Measurements from ENCODE around the gene LYZ. TPM values are rescaled to one million over a fixed set of nuclear protein-coding genes. Genes with fewer than 3 reads are reported as not detected.

LYZ gene
- total RNA-seq, 2 experiments from 2014 or later = 71.4 to 72.9 TPM

DNA sequence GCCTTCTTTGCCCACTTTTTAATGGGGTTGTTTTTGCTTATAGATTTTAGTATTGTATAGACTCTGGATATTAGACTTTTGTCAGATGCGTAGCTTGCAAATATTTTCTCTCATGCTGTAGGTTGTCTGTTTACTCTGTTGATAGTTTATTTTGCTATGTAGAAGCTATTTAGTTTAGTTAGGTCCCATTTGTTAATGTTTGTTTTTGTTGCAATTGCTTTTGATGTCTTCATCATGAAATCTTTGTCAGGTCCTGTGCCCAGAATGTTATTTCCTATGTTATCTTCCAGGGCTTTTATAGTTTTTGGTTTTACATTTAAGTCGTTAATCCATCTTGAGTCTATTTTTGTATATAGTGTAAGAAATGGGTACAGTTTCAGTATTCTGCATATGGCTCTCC lies 30.0 kb upstream of the LYZ start:
- Histone ChIP-seq H3K4me1 (ENCODE audit: insufficient read depth, low read length) (no peaks in the 10 kb centered on the region), H3K36me3 (ENCODE audit: insufficient read depth, low read length) (no peaks in the 10 kb centered on the region), H3K9me3 (ENCODE audit: control insufficient read depth in 1 of 2, insufficient read depth in 1 of 2, low read length in 2 of 2) (no peaks in the 10 kb centered on the region), H3K27ac (ENCODE audit: low read depth in 1 of 2, low read length in 2 of 2) (no peak overlapping the region), H3K27me3 (ENCODE audit: control insufficient read depth in 1 of 2, insufficient read depth in 2 of 2, low read length in 2 of 2) (no peaks in the 10 kb centered on the region), H3K4me3 (ENCODE audit: low read length) (no peak overlapping the region)
- DNase-seq = no peak
- Mint-ChIP-seq H3K4me1 (ENCODE audit: low read depth) (no peaks in the 10 kb centered on the region), H3K4me3 (no peak overlapping the region), H3K9me3 (peaks cover 8% of the 10 kb centered on the region), H3K36me3 (ENCODE audit: low read depth) (no peaks in the 10 kb centered on the region), H3K27ac (no peak overlapping the region), H3K27me3 (peaks cover 4% of the 10 kb centered on the region)
- ATAC-seq (ENCODE audit: poor library complexity) = no peak
- intact Hi-C loops (cut with DNase I, micrococcal nuclease) = no loop called here
- ChIA-PET POLR2A (no interaction called here), CTCF (no interaction called here)
- TF ChIP-seq, protein P1, sequence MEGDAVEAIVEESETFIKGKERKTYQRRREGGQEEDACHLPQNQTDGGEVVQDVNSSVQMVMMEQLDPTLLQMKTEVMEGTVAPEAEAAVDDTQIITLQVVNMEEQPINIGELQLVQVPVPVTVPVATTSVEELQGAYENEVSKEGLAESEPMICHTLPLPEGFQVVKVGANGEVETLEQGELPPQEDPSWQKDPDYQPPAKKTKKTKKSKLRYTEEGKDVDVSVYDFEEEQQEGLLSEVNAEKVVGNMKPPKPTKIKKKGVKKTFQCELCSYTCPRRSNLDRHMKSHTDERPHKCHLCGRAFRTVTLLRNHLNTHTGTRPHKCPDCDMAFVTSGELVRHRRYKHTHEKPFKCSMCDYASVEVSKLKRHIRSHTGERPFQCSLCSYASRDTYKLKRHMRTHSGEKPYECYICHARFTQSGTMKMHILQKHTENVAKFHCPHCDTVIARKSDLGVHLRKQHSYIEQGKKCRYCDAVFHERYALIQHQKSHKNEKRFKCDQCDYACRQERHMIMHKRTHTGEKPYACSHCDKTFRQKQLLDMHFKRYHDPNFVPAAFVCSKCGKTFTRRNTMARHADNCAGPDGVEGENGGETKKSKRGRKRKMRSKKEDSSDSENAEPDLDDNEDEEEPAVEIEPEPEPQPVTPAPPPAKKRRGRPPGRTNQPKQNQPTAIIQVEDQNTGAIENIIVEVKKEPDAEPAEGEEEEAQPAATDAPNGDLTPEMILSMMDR (IDR thresholded peaks at IDR 0.05) = no peak

DNA sequence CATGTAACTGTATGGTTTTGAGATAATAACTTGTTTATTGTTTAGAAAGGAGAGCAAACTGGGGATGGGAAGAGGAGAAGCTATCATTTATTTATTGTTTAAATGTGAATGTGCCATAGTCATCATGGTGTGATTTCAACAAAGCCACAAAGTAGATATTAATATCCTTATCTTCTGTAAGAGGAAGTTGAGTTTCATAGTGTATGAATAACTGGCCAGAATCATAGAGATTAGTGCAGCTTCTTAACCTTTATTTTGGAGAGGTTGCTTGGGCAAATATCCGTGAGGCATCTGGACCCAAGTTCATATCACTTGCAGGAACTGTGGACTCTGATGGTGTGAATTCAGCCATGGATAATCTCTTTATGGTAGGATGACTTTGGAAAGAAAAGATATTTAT lies 26.8 kb upstream of the LYZ start:
- ATAC-seq (ENCODE audit: poor library complexity) (no peak), DNase-seq (no peak)
- H3K4me1 Mint-ChIP-seq (ENCODE audit: low read depth) = peaks cover 6% of the 10 kb centered on the region
- Histone ChIP-seq H3K36me3 (ENCODE audit: insufficient read depth, low read length) (no peaks in the 10 kb centered on the region), H3K4me3 (ENCODE audit: low read length) (no peak overlapping the region), H3K27ac (ENCODE audit: low read depth in 1 of 2, low read length in 2 of 2) (no peak overlapping the region), H3K27me3 (ENCODE audit: control insufficient read depth in 1 of 2, insufficient read depth in 2 of 2, low read length in 2 of 2) (no peaks in the 10 kb centered on the region), H3K9me3 (ENCODE audit: control insufficient read depth in 1 of 2, insufficient read depth in 1 of 2, low read length in 2 of 2) (no peaks in the 10 kb centered on the region), H3K4me1 (ENCODE audit: insufficient read depth, low read length) (peaks cover 3% of the 10 kb centered on the region)
- H3K27me3 Mint-ChIP-seq = peaks cover 4% of the 10 kb centered on the region
- no peak overlapping the region for H3K27ac Mint-ChIP-seq
- H3K9me3 Mint-ChIP-seq = peaks cover 7% of the 10 kb centered on the region
- H3K36me3 Mint-ChIP-seq (ENCODE audit: low read depth) = no peaks in the 10 kb centered on the region
- intact Hi-C loops (cut with DNase I, micrococcal nuclease) = no loop called here
- CTCF ChIA-PET = no interaction called here
- no peak overlapping the region for H3K4me3 Mint-ChIP-seq
- TF ChIP-seq, protein P1 (IDR thresholded peaks at IDR 0.05) = no peak
- POLR2A ChIA-PET = interaction anchor here (0.9 kb wide), 1 partner anchor 10 kb away, joined by 4 read pairs; no protein-coding TSS in a partner anchor

DNA sequence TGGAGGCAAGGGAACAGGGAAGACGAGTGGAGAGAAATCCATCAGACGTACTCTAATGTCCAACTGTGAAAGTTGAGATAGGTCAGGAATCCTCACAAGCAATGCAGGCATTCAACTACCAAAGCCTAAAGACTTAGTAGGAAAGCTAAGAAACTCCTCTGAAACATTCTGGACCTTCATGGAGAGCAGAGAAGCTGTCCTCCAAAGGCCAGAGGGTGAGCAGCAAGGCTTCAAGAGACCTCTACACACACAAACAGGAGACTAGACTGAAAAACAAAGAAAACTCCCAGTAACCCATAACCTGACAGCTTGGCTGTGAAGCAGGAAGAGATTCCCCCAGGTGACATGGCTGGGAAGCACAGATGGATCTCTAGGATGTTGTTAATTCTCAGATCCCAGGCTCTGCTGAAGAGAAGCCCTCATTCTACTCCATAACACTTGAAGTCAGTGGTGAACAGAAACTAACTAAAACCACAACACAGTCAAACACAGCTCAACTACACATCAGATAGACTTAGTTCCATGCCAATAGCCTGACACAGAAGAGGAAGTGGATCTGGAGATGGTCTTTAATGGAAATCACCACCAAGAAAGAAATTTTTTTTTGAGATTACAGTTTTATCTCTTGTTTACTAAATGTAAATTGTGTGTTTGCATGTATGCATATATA lies 23.2 kb upstream of the LYZ start:
- no peak overlapping the region for H3K27ac Mint-ChIP-seq
- Histone ChIP-seq H3K4me1 (ENCODE audit: insufficient read depth, low read length) (peaks cover 12% of the 10 kb centered on the region), H3K27ac (ENCODE audit: low read depth in 1 of 2, low read length in 2 of 2) (no peak overlapping the region), H3K36me3 (ENCODE audit: insufficient read depth, low read length) (no peaks in the 10 kb centered on the region), H3K9me3 (ENCODE audit: control insufficient read depth in 1 of 2, insufficient read depth in 1 of 2, low read length in 2 of 2) (no peaks in the 10 kb centered on the region), H3K4me3 (ENCODE audit: low read length) (no peak overlapping the region), H3K27me3 (ENCODE audit: control insufficient read depth in 1 of 2, insufficient read depth in 2 of 2, low read length in 2 of 2) (no peaks in the 10 kb centered on the region)
- H3K27me3 Mint-ChIP-seq = peaks cover 4% of the 10 kb centered on the region
- ATAC-seq (ENCODE audit: poor library complexity) (no peak), DNase-seq (peak in 2 of 14 experiments; percentile 17 to 36)
- ChIA-PET CTCF (no interaction called here), POLR2A (no interaction called here)
- no peak overlapping the region for H3K4me3 Mint-ChIP-seq
- no peaks in the 10 kb centered on the region for H3K9me3 Mint-ChIP-seq
- TF ChIP-seq, protein P1 (IDR thresholded peaks at IDR 0.05) = no peak
- H3K36me3 Mint-ChIP-seq (ENCODE audit: low read depth) = peaks cover 9% of the 10 kb centered on the region
- peaks cover 21% of the 10 kb centered on the region for H3K4me1 Mint-ChIP-seq (ENCODE audit: low read depth)
- intact Hi-C loops (cut with DNase I, micrococcal nuclease) = no loop called here
